Parathyroid adenoma (tissue), 2 donors: Measurements from ENCODE around the gene AHNAK.

Source experiments
- H2AFZ ChIP-seq: fragments of 300-600 bp; sonication (generic); one replicate; pipeline ENCODE4 v1.7.0; 2017; ENCODE audit warnings: antibody characterized with exemption, mild to moderate bottlenecking
- H3K27ac ChIP-seq: fragments of 300-600 bp; sonication (generic); one replicate; pipeline ENCODE4 v1.7.0; 2017
- H3K27me3 ChIP-seq: fragments of 300-600 bp; sonication (generic); one replicate; pipeline ENCODE4 v1.7.0; 2017; ENCODE audit warnings: low read length; ENCODE audit not compliant: control insufficient read depth, insufficient read depth
- H3K36me3 ChIP-seq: fragments of 300-600 bp; sonication (generic); one replicate; pipeline ENCODE4 v1.7.0; 2017; ENCODE audit warnings: low read length; ENCODE audit not compliant: control insufficient read depth, insufficient read depth
- H3K4me1 ChIP-seq: fragments of 300-600 bp; sonication (generic); one replicate; pipeline ENCODE4 v1.7.0; 2017; ENCODE audit warnings: control low read depth
- H3K4me2 ChIP-seq: fragments of 300-600 bp; sonication (generic); one replicate; pipeline ENCODE4 v1.7.0; 2017; ENCODE audit warnings: low read length
- H3K4me3 ChIP-seq: fragments of 300-600 bp; sonication (generic); one replicate; pipeline ENCODE4 v1.7.0; 2017; ENCODE audit warnings: low read depth, low read length
- H3K79me2 ChIP-seq: fragments of 300-600 bp; sonication (generic); one replicate; pipeline ENCODE4 v1.7.0; 2017; ENCODE audit warnings: control low read depth
- H3K9ac ChIP-seq: fragments of 300-600 bp; sonication (generic); one replicate; pipeline ENCODE4 v1.7.0; 2017; ENCODE audit warnings: mild to moderate bottlenecking
- H3K9me3 ChIP-seq: fragments of 300-600 bp; sonication (generic); one replicate; pipeline ENCODE4 v1.7.0; 2017; ENCODE audit warnings: low read length; ENCODE audit not compliant: control insufficient read depth
- CTCF ChIP-seq: fragments of 300-600 bp; sonication (generic); IDR thresholded peaks from one replicate; pipeline ENCODE4 v1.7.0; 2017; ENCODE audit warnings: antibody characterized with exemption, mild to moderate bottlenecking
- donor health status: primary hyperparathyroidism.

AHNAK gene

GRCh38 chr11:62393061-62393611 is 153.5 kb downstream of the AHNAK start:
- no peaks in the 10 kb centered on the region for H3K79me2 ChIP-seq
- no peak for TF ChIP-seq CTCF
- H3K9me3 ChIP-seq, result no peaks in the 10 kb centered on the region
- H3K4me1 ChIP-seq, result peaks cover 3% of the 10 kb centered on the region
- no peak overlapping the region for H3K9ac ChIP-seq
- no peaks in the 10 kb centered on the region for H3K27me3 ChIP-seq
- no peak overlapping the region for H3K27ac ChIP-seq
- H3K36me3 ChIP-seq, result no peaks in the 10 kb centered on the region
- no peak overlapping the region for H3K4me2 ChIP-seq
- H2AFZ ChIP-seq, result no peak overlapping the region
- H3K4me3 ChIP-seq, result no peak overlapping the region

GRCh38 chr11:62392506-62392905 is 154.1 kb downstream of the AHNAK start:
- no peak overlapping the region for H2AFZ ChIP-seq
- no peak for TF ChIP-seq CTCF
- H3K9me3 ChIP-seq, result no peaks in the 10 kb centered on the region
- H3K27ac ChIP-seq, result no peak overlapping the region
- H3K4me3 ChIP-seq, result no peak overlapping the region
- no peaks in the 10 kb centered on the region for H3K36me3 ChIP-seq
- peaks cover 3% of the 10 kb centered on the region for H3K4me1 ChIP-seq
- H3K27me3 ChIP-seq, result no peaks in the 10 kb centered on the region
- no peaks in the 10 kb centered on the region for H3K79me2 ChIP-seq
- H3K9ac ChIP-seq, result no peak overlapping the region
- no peak overlapping the region for H3K4me2 ChIP-seq

- Histone ChIP-seq H3K79me2 (no peaks in the 10 kb centered on the region), H3K27ac (no peak overlapping the region), H3K9me3 (no peaks in the 10 kb centered on the region), H3K4me3 (no peak overlapping the region), H3K27me3 (no peaks in the 10 kb centered on the region), H3K9ac (no peak overlapping the region), H2AFZ (no peak overlapping the region), H3K4me1 (peaks cover 3% of the 10 kb centered on the region), H3K4me2 (no peak overlapping the region), H3K36me3 (no peaks in the 10 kb centered on the region)
- TF ChIP-seq CTCF, result no peak
These were observed 154.8 kb downstream of the AHNAK start for GRCh38 chr11:62391642-62392425.

- H3K4me2 ChIP-seq, result no peak overlapping the region
- TF ChIP-seq CTCF, result no peak
- H3K4me1 ChIP-seq, result peaks cover 3% of the 10 kb centered on the region
- no peak overlapping the region for H2AFZ ChIP-seq
- no peaks in the 10 kb centered on the region for H3K79me2 ChIP-seq
- no peaks in the 10 kb centered on the region for H3K27me3 ChIP-seq
- no peaks in the 10 kb centered on the region for H3K36me3 ChIP-seq
- no peaks in the 10 kb centered on the region for H3K9me3 ChIP-seq
- H3K4me3 ChIP-seq, result no peak overlapping the region
- H3K27ac ChIP-seq, result no peak overlapping the region
- no peak overlapping the region for H3K9ac ChIP-seq
These were observed 155.9 kb downstream of the AHNAK start for GRCh38 chr11:62390722-62391121.

- no peak overlapping the region for H3K9ac ChIP-seq
- no peak overlapping the region for H3K4me3 ChIP-seq
- H3K27me3 ChIP-seq, result no peaks in the 10 kb centered on the region
- H3K36me3 ChIP-seq, result no peaks in the 10 kb centered on the region
- no peak overlapping the region for H3K4me2 ChIP-seq
- TF ChIP-seq CTCF, result no peak
- H3K79me2 ChIP-seq, result no peaks in the 10 kb centered on the region
- H3K27ac ChIP-seq, result no peak overlapping the region
- H2AFZ ChIP-seq, result no peak overlapping the region
- H3K4me1 ChIP-seq, result peaks cover 2% of the 10 kb centered on the region
- H3K9me3 ChIP-seq, result no peaks in the 10 kb centered on the region
These were observed 156.4 kb downstream of the AHNAK start for GRCh38 chr11:62390237-62390636.
